ENCODE measurements around the gene CATSPER1. TPM values are rescaled to one million over a fixed set of nuclear protein-coding genes. Genes with fewer than 3 reads are reported as not detected.

Gene CATSPER1
- total and polyA plus RNA-seq, 2 of the 13 experiments (the other 11 are each of a cell fraction or from before 2014, with no cell fraction given) = 0.17 TPM; not detected in 1

- ChIA-PET POLR2A (no interaction called here), CTCF (ENCODE audit: low intra/inter-chr PET ratio, low total read pairs) (no interaction called here)
- no peaks in the 10 kb centered on the region for H3K4me1 ChIP-seq (ENCODE audit: insufficient read depth, low read length)
- TF ChIP-seq NFATC3 (CRISPR knock-in tag; IDR thresholded peaks at IDR 0.05) (no peak), SOX13 (IDR thresholded peaks at IDR 0.05) (no peak), SOX13 (CRISPR knock-in tag; conservative IDR thresholded peaks at IDR 0.05 in 1 of 2, IDR thresholded peaks at IDR 0.05 in 1 of 2) (no peak), HMGXB3 (CRISPR knock-in tag; IDR thresholded peaks at IDR 0.05; ENCODE audit: borderline replicate concordance) (no peak), PCBP1 (IDR thresholded peaks at IDR 0.05; ENCODE audit: borderline replicate concordance, low read depth, low read length) (no peak), FOXP1 (IDR thresholded peaks at IDR 0.05) (no peak), FOXP1 (CRISPR knock-in tag; IDR thresholded peaks at IDR 0.05) (no peak), ZFP41 (CRISPR knock-in tag; IDR thresholded peaks at IDR 0.05; ENCODE audit: borderline replicate concordance) (no peak), SRSF4 (IDR thresholded peaks at IDR 0.05; ENCODE audit: low read depth, low read length, poor library complexity, severe bottlenecking) (no peak), ZNF501 (CRISPR knock-in tag; IDR thresholded peaks at IDR 0.05) (no peak)
- no peaks in the 10 kb centered on the region for H3K9me3 ChIP-seq (ENCODE audit: low read length)
- ATAC-seq = no peak
- no peaks in the 10 kb centered on the region for H3K27me3 ChIP-seq (ENCODE audit: control insufficient read depth in 1 of 2, insufficient read depth in 2 of 2, low read length in 2 of 2)
- no peak overlapping the region for H3K27ac ChIP-seq (ENCODE audit: extremely low read length, insufficient read depth, low read length)
- no peak overlapping the region for H3K9ac ChIP-seq (ENCODE audit: insufficient read depth, low read depth, low read length)
- 96% methylated on average over 12 of the region's 13 CpGs for WGBS (ENCODE audit: low lambda C conversion rate)
- FAIRE-seq = no peak
- BruUV-seq (replicated peaks) = no TSS peak
- intact Hi-C loops (cut with micrococcal nuclease; ENCODE audit: unreplicated experiment) = no loop called here
- peaks cover 5 to 27% of the 10 kb centered on the region in 2 experiments for H3K36me3 ChIP-seq (replicated peaks in 1 of 2; ENCODE audit: control insufficient read depth in 1 of 2, insufficient read depth in 2 of 2, low read length in 2 of 2)
- H4K20me1 ChIP-seq (ENCODE audit: insufficient read depth, low read length) = no peaks in the 10 kb centered on the region
- no peak overlapping the region for H3K4me2 ChIP-seq (ENCODE audit: low read depth, low read length)
- DNase-seq (ENCODE audit: low spot score) = no peak
- no peaks in the 10 kb centered on the region for H3K79me2 ChIP-seq (ENCODE audit: insufficient read depth, low read length)
- H3K4me3 ChIP-seq (replicated peaks in 1 of 3; ENCODE audit: insufficient read depth in 1 of 3, low read depth in 2 of 3, low read length in 3 of 3) = no peak overlapping the region
- in situ Hi-C loops (cut with HindIII; ENCODE audit: extremely low pct_ligation_motif_present, low pct_unique_long_range_greater_than_20kb) = no loop called here
- H2AFZ ChIP-seq (ENCODE audit: low read length) = no peak overlapping the region
Measured at GRCh38 chr11:65973439-65974110, 52.7 kb downstream of the CATSPER1 start.
